ELR (cell line): Measurements from ENCODE around the gene SLC6A6.
"Not testable (repeated sequence)": the region's sequence is repeated elsewhere in the genome, so short reads cannot be mapped to it uniquely, and the experiment has no call there.

Experiments used
- DNase-seq: peaks from one replicate; pipeline ENCODE4 v3.0.0-alpha.2; 2015; ENCODE audit warnings: low read depth

Gene SLC6A6

DNA sequence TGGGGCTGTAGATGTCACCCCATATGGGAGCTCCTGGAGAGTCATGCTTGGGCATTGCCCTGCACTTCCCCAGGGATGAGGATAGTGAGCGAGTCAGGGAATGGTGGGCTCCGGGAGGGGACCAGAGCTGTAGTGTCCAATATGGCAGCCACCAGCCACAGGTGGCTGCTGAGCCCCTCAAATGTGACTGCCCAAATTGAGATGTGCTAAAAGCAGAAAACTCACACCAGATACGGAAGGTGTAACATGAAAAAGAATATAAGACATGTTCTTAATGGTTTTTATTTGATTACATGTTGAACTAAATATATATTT is 106.1 kb downstream of the SLC6A6 start:
- DNase-seq = no peak

DNA sequence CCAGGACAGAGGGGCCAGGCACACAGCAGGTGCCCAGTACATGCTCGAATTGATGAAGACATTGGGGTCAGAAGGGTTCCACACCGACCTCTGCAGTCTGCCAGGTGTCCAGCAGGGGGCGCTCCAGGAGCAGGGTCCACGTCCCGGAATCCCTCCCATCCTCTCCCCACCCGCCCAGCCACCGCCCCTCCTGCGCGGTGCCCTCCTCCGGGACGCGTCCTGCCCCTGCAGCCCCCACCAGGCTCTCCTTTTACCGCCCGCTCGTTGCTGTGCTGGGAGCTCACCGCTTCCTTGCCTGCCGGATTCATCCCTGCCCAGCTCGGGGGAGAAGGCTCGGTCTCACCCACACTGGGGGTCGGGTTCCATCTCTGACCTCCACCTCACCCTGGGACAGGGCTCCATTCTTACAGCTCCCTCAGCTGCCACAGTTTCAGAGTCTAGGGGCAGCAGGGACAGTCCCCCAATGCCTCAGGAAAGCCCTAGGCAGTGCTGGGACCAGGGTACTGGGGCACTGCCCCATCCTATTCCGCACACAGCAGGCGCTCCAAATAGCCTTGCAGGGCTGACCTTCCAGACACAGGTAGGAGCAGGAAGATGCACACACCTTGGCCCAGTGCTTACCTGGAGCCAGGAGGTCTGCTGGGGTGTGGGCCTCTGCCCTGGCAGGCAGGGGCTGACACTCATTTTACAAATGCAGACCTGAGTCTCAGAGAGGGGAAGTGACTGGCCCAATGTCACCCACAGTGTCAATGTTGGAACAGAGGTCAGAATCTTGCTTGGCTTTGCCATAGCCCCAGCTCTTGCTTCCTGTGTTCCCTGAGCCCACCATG is 106.8 kb downstream of the SLC6A6 start:
- DNase-seq = peak; percentile 57

DNA sequence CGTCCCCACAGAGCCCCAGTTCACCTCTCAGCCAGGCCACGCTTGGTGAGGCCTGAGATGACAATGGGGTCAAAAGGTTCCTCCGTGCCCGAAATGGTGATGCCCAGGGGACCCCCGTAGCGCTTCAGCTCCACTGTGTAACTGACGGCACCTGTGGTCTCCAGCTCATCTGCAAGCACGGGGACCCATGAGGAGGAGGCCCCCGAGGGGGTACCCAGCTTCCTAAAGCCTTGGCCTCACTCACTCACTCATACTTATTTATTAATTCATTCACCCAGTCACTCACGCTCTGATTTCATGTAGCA is 107.3 kb downstream of the SLC6A6 start:
- no peak for DNase-seq

DNA sequence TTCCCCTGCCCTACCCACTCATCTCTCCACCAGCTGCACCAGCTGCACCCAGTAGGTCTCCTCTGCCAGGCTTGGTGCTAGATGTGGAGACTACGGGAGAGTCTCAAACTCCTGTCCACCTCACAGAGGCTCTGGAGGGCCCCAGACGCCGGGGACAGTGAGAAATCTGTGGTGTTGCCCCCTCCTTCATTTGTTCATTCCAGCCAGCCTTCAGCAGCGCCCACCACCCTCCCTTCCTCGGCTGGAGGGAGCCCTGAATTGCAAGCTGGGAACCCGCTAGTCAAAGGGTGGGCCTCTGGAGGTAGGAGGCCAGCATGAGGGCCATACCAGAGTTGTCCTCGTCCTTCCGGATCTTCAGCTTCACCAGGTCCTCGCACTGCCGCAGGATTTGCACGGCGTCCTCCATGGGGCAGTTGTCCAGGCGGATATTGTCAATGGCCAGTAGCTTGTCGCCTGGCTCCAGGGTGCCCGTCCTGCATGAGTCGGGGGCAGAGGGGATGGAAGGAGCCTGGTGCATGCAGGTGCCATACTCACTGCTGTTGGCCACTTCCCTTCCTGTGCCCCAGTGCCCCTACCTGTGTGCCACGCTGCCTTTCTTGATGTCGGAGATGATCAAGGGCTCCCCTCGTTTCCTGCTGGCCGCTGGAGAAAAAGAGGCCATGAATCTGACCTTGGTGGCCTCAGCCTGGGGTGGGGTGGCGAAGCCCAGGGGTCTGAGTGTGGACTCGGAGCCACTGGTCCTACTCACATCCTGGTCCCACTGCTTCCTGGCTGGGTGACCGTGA is 108.6 kb downstream of the SLC6A6 start:
- DNase-seq = no peak

DNA sequence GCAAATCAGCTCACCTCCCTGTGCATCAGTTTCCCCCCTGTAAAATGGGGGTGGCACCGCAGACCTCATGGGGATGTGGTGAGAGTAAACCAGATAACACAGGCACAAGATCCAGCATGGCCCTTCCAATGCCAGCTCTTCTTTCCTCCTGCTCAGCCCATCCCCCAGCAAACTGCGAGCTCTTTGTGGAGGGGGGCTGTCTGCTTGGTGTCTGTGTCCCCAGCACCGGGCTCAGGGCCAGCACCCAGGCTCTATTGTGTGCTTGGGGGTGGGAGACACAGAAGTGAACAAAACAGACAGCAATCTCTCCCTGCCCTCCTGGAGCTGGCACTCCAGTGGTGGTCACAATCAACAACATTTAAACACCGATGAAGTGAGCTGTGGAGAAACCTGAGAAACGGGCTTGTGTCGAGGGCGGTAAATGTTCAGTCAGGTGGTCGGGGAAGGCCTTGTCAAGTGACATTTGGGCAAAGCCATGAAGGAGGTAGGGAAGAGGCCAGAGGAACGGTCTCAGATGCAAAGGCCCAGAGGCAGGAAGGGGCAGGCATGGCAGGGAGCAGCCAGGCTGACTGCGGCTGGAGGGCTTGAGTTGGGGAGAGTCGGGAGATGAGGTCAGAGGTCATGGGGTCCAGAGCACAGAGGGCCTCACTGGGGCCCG is 109.3 kb downstream of the SLC6A6 start:
- DNase-seq = no peak

DNA sequence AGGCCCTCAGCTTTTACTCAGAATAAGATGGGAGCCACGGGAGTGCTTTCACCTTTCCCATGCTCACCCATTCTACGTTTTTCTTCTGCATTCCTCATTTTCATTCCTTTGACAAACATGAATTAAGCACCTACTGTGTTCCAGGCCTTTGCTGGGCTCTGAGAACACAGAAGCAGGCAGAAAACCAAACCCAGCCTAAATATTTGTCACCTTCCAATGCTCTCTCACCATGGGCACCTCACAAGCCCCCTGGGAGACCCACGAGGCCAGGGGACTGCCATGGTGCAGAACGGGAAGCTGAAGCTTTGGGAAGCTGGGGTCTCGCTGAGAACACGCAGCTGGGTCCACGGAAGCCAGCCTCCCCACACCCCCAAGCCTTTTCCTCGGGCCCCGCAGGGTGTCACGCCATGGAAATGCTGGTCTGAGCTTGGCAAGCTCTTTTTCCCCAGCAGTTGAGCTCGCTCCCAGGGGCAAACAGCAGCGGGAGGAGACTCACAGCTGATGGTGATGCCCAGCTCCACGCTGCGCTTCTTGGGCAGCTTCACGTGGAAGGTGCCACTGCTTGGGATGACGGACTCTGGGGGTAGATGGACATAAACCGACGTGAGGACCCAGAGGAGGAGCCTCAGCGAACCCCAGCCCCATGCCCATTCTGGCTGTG is 110.0 kb downstream of the SLC6A6 start:
- no peak for DNase-seq

DNA sequence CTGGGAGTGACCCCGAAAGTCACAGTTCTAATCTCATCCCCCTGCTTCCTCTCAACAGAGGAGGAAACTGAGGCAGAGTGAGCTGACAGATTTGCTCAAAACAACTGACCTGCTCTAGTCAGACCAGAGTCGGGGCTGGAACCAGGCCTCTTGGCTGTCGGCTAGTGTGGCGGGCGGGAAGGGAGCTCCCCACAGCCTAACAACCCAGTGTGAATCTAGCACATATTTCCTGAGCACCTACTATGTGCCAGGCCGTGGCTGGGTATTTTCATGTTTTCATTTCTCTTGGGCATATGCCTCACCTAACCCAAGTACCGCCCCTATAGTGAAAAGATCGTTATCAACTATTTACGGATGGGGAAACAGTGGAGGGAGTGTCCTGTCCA is 110.5 kb downstream of the SLC6A6 start:
- DNase-seq = no peak

DNA sequence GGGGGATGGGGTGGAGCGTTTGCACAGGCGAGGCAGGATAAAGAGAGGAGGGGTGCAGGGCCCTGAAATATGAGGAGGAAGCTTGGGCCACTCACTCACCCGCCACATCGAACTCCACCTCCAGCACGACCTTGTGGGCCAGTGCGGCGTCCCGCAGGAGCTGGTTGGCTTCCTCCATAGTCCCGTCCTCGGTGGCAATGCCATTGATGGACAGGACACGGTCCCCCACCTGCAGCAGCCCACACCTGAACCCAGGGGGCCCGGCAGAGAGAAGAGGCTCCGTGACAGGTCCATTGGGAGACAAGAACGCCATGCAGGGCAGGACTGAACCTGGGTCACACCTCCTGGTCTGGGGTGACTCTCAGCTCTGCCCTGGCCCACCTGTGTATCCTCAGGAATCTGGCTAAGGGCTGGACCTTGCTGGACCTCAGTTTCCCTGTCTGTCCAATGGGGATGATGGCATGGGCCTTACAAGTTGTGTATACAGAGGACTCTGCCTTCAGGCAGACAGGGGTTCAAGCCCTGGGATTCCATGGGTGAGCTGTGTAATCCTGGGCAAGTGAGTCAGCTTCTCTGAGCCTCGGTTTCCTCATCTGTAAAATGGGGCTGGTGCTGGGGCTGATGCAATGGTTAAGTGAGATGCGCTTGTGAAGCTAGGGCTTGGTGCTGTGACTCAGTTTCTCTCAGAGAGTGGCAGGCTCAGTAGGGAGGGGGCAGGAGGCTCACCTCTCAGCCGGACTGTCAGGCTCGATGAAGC is 111.3 kb downstream of the SLC6A6 start:
- no peak for DNase-seq

DNA sequence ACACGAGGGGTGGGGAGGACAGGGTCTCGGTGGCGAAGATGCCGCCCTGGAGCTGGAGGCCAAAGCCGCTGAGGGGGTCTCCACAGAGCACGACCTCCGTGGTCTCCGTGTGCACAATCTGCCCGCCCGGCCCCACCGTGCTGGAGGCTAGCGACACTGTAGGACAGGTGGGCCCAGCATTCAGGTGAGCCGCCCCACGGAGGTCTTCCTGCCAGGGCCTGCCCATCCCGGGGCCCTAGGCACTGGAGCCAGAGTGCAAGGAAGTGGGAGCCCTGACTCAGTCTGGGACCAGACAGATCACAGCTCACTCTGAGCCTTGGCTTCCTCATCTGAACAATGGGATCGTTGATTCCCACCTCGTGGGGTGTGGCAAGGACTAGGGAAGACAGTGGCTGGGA is 111.9 kb downstream of the SLC6A6 start:
- DNase-seq = no peak

DNA sequence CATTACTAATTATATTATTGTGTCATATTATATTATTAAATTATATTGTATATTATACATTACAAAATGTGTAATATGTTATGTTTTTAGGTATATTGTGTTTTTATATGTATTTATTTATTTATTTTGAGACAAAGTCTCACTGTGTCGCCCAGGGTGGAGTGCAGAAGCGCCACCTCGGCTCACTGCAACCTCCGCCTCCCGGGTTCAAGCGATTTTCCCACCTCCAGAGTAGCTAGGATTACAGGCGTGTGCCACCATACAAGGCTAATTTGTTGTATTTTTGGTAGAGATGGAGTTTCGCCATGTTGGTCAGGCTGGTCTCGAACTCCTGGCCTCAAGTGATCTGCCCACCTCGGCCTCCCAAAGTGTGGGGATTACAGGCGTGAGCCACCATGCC is 113.1 kb downstream of the SLC6A6 start:
- DNase-seq = not testable (repeated sequence)

DNA sequence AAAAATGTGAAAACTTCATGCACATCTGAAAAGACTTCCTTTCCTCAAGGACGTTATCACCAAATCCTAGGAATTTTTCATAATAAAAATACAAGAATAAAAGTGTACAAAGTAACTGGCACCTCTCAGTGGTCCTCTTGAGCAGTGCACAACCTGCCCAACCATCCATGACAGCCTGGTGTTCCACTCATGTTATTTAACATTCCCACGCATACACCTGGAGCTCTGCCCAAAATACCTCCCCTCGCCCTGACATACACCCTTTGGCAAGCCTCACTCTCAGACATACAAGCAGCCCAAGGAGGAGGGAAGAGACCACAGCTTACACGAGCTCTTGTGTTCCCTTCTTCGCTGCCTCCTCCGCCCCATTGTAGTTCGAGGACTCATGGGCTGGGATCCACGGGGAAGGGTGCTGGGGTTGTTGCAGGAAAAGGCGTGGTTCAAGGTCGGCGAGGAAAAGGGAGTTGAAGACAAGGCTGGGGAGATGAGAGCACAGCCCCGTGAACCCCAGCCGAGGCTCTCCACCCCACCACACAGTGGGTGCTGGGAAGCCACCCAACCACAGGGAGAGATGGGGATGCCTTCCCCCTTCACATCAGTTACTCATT is 114.4 kb downstream of the SLC6A6 start:
- no peak for DNase-seq

DNA sequence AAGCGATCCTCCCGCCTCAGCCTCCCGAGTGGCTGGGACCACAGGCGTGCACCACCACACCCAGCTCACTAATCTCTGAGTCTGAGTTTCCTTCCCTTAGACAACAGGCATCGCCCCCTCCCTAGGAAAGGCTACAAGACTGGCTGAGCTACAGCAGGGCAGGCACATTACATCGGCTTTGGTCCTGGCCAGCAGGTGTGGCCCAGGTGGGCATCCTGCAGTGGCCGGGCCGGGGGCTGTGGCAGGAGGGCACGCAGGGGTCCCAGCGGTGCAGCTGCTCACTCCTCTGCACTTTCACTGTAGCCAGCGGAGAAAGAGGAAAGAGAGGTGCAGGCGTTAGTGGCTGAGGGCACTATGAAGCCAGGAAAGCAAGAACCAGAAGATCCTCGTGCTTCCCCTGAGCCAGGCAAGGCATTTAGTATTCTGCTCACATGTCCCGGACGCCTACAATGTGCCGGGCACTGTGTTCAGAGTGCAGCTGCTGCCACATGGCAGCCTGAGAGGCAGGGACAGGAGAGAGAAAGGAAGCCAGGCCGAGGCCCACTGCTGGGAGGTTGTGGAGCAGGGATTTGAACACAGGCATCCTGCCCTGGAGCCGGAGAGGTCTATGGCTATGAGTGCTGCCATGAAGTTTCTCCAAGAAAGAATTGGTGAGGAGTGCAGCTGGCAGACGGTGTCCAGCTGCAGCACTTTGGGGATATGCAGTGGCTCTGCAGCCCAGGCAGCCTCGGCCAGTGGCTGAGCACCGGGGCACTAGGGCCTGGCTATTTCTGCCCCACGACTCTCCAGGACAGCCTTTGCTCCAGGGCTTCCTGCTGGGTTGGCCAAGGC is 115.4 kb downstream of the SLC6A6 start:
- DNase-seq = no peak

DNA sequence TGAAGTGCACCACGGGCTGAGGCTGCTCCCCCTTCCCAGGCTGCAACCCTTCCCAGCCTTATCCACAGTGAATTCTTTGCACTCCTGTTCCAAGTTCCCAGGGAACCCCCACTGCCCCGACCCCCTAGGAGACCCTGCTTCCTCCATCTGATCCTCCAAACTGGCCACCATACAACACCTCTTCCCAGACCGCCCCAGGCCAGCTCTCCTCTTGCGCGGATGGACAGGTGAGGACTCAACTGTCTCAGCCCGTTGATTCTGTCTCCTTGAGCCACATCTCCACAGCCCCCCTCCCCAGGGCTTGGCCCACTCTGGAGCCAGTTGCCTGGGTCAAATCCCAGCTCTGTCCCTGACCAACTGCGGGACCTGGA is 116.0 kb downstream of the SLC6A6 start:
- DNase-seq = no peak

DNA sequence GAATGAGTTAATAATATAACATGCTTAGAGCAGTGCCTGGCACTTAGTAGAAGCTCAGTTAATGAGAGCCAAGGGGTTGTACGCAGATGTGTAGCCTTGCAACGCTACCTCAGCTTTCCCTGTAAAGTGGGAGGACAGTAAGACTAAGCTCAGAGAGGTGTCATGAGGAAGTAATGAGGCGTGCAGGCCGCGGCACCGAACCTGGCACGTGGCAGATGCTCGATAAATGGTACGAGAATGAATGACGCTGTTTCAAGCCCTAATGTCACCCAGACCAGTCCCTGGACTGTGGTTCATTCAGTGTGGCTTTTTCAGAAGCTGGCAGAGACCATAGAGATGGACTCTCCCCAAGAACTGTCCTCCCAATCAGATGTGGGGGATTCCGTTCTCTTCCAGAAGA is 116.5 kb downstream of the SLC6A6 start:
- DNase-seq = no peak

DNA sequence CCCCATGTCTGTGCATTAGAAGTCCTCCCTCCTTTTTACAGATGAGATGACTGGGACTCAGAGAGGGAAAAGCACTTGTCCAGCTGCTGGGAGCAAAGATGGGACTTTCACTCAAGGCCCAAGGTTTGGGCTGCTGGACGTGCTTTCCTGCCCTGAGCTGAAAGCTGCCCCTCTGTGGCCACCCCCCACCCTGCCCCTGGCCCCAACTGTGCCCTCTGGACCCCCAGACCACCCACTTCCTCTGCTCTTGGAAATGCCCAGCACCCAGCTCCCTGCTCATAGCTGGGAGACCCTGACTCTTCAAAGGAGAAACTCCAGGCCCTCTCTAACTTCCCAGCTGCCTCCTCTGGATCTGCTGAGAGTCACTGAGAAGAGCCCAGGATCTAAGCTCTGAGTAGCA is 117.0 kb downstream of the SLC6A6 start:
- no peak for DNase-seq

DNA sequence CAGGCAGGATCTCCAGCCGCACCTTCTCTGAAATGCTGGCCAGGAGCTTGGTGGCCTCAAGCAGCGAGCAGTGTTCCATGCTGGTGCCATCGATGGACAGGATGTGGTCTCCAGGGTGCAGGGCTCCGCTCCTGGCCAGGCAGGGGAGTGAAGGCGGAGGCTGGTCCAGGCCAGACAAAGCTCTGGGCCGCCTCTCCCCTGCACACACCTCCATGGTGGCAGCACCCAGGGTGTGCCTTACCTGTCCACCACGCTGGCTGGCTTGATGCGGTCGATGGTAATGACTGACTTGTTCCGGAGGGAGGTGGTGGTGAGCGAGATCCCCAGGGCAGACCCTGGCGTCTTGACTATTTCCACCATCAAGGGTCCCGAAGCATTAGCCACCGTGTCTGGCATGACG is 117.7 kb downstream of the SLC6A6 start:
- no peak for DNase-seq

DNA sequence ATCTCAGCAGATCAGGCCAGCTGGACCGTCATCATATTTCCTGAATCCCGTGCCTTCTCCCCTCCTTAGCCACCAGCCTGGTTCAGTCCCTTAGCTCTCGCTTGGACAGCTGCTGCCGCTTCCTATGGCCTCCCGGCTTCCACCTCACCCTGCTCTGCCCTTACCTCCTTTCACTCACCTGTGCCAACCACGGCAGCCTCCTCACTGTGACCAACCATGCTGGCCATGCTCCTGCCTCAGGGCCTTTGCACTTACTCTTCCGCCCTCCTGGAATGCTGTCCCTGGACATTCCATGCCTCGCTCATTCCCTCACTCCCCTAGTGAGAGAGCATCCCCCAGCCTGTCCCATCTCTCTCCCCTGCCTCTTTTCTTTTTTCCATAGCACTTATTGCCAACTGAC is 118.6 kb downstream of the SLC6A6 start:
- no peak for DNase-seq

DNA sequence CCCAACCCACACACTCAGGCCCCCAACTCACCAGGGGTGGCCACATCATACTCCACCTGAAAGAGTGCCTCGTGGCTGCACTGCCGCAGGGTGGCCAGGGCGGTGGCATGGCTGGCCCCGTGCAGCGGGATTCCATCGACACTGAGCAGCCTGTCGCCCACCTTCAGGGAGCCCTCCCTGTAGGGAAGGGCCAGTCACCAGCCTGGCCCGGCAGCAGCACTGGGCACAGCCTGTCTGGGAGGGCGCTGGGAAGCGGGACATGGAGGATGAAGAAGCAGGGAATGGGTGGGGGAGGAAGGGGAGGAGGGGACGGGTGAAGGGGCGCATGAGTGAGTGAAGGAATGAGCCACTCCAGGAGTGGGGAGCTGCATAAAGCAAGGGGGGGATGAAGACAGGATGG is 119.2 kb downstream of the SLC6A6 start:
- DNase-seq = no peak

DNA sequence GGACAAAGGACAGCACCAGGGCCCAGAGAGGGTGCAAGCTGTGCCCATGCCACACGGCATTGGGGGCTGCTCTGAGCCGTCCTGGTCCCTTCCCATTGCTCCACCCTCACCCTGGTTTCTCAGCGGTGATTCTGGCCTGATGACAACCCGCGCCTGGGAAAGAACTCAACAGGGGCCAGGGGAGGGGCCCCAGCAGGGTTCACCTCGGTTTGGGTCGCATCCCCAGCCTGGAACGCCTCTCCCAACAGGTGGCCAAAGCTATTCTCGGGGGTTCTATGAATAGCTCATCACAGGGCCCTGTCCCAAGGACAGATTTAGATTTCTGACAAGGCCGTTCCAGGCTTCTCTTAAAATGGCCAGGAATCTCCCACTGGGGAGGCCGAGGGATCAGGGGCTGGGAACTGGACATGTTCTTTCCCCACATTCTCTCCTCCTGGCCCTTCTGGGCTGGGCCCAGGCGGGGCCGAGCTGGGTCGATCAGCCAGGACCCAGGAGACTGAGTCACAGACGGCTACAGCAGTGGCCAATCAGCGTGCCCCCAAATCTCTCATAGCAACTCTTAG is 119.8 kb downstream of the SLC6A6 start:
- DNase-seq = no peak

DNA sequence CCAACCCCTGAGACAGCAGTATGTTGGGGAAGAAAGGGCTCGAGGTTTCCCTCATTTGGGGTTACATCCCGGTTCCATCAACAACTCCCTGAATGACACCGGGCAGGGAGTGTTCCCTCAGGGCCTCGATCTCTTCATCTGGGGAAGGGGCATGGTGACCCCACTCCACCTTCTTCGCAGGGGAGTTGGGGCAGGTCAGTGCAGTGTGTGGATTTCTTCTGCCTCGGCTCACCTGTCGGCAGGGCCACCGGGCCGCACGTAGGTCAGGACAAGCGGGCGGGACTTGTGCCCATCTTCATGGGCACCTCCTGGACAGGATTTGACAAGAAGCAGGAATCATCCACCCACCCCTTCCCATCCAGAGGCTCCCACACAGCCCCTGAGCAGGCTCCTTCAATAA is 120.4 kb downstream of the SLC6A6 start:
- DNase-seq = no peak

DNA sequence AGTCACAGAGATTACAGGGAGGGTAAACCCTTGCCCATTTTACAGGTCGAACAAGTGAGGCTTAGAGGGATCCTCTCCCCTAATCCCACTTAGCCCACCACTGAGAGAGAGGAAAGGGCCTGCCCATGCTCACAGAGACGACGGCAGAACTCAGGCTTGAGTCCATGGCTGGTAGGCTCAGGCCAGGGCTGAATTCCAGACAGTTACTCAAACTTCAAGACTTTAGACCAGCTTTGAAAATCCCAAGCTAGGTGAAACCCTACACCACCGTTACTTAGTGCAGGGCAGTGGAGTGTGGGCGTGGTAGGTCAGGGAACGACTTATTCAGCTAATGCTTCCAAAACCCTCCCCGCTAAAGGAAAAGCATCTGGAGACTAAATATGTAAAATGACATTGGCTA is 121.4 kb downstream of the SLC6A6 start:
- DNase-seq = no peak
